ENCODE measurements around the gene SLC22A8. TPM values are rescaled to one million over a fixed set of nuclear protein-coding genes. Genes with fewer than 3 reads are reported as not detected.

SLC22A8 gene
- total and polyA plus RNA-seq, 2 of the 4 experiments (the other 2 are of a cell fraction): not detected

GRCh38 chr11:63001456-63001855 lies 14.2 kb downstream of the SLC22A8 start:
- no peak overlapping the region for H4K8ac ChIP-seq (ENCODE audit: low read depth in 2 of 2, low read length in 2 of 2)
- H3K9ac ChIP-seq (ENCODE audit: low read depth, low read length): no peak overlapping the region
- no peak overlapping the region for H2BK120ac ChIP-seq (ENCODE audit: low read depth, low read length)
- H4K5ac ChIP-seq (ENCODE audit: low read depth, low read length): no peak overlapping the region
- H2BK20ac ChIP-seq (ENCODE audit: low read depth, low read length): no peak overlapping the region
- no peak overlapping the region for H3K14ac ChIP-seq (replicated peaks; ENCODE audit: low read depth, low read length)
- H3K27ac ChIP-seq (ENCODE audit: insufficient read depth, low read length): no peak overlapping the region
- intact Hi-C loops (cut with micrococcal nuclease): no loop called here
- H2AFZ ChIP-seq (replicated peaks; ENCODE audit: low read length, poor library complexity): no peak overlapping the region
- dilution Hi-C loops (cut with HindIII; ENCODE audit: low sequenced_read_pairs, unreplicated experiment): no loop called here
- no peak overlapping the region for H2BK15ac ChIP-seq (ENCODE audit: low read depth, low read length)
- in situ Hi-C loops (cut with MboI; ENCODE audit: low sequenced_read_pairs): no loop called here
- H4K91ac ChIP-seq (ENCODE audit: insufficient read depth, low read depth, low read length): no peak overlapping the region
- peaks cover 6% of the 10 kb centered on the region; the same call in 1 of the 2 replicates for H3K27me3 ChIP-seq (ENCODE audit: control insufficient read depth, insufficient read depth, low read length)
- no peak for TF ChIP-seq MAFK (IDR thresholded peaks at IDR 0.05; ENCODE audit: low read depth, low read length)
- no peak for TF ChIP-seq BHLHE40 (IDR thresholded peaks at IDR 0.05; ENCODE audit: low read depth, low read length)
- no peak for TF ChIP-seq CEBPB (IDR thresholded peaks at IDR 0.05; ENCODE audit: low read depth, low read length)
- TF ChIP-seq MAZ (IDR thresholded peaks at IDR 0.05; ENCODE audit: borderline replicate concordance, low read depth, low read length): no peak
- no peak for TF ChIP-seq SMC3 (IDR thresholded peaks at IDR 0.05; ENCODE audit: low read depth, low read length)
- TF ChIP-seq MXI1 (IDR thresholded peaks at IDR 0.05; ENCODE audit: borderline replicate concordance, low read depth, low read length): no peak
- TF ChIP-seq RAD21 (IDR thresholded peaks at IDR 0.05; ENCODE audit: low read length): no peak
- no peak for TF ChIP-seq RFX5 (IDR thresholded peaks at IDR 0.05; ENCODE audit: low read depth, low read length)
- no peak for TF ChIP-seq CTCF (conservative IDR thresholded peaks at IDR 0.05; ENCODE audit: low read depth, low read length)
- no peaks in the 10 kb centered on the region; the same call in 1 of the 2 replicates for H3K9me1 ChIP-seq (ENCODE audit: insufficient read depth, low read length)
- H2AK5ac ChIP-seq (ENCODE audit: low read depth, low read length): no peak overlapping the region
- CTCF ChIA-PET: no interaction called here
- no peak overlapping the region for H3K56ac ChIP-seq (ENCODE audit: extremely low read depth, insufficient read depth, low read length)
- no peak overlapping the region for H3K4me3 ChIP-seq (ENCODE audit: insufficient read depth, low read depth, low read length)
- ATAC-seq (ENCODE audit: low read depth) (no peak), DNase-seq (no peak)
- 23% methylated on average over 9 of the region's 9 CpGs; no CpG with 5 or more reads in 1 of the 2 experiments for WGBS, 2 experiments (ENCODE audit: extremely low coverage in 2 of 2, insufficient read length in 1 of 2)
- no peaks in the 10 kb centered on the region for H3K9me3 ChIP-seq (ENCODE audit: control insufficient read depth, insufficient read depth, low read length)
- no peaks in the 10 kb centered on the region for H3K4me1 ChIP-seq (ENCODE audit: control insufficient read depth, insufficient read depth, low read length)
- no peak overlapping the region for H3K18ac ChIP-seq (ENCODE audit: low read depth, low read length)
- POLR2A ChIA-PET (ENCODE audit: unreplicated experiment): no interaction called here
- H3K23ac ChIP-seq (ENCODE audit: low read depth, low read length): no peak overlapping the region
- H2AK9ac ChIP-seq (replicated peaks; ENCODE audit: low read depth, low read length, poor library complexity): no peak overlapping the region
- H3K79me1 ChIP-seq (ENCODE audit: low read depth in 1 of 2, low read length in 2 of 2): no peaks in the 10 kb centered on the region
- no TSS peak for BruUV-seq (replicated peaks)
- no peak overlapping the region for H3K4me2 ChIP-seq (ENCODE audit: low read depth, low read length)
- no peak overlapping the region for H3K4ac ChIP-seq (ENCODE audit: low read depth, low read length)
- no peak overlapping the region for H2BK5ac ChIP-seq (ENCODE audit: low read depth, low read length, poor library complexity, severe bottlenecking)
- H3K36me3 ChIP-seq (ENCODE audit: control insufficient read depth, insufficient read depth, low read length): no peaks in the 10 kb centered on the region
- no peaks in the 10 kb centered on the region for H4K20me1 ChIP-seq (ENCODE audit: insufficient read depth, low read length)

Data from IMR-90 (cell line).